Measurements from ENCODE around the gene DENND5B. TPM values are rescaled to one million over a fixed set of nuclear protein-coding genes. Genes with fewer than 3 reads are reported as not detected.

The DENND5B gene
- total and polyA plus RNA-seq, 7 donors, result 4.8 to 24.3 (median 13.6) TPM

- H3K9me3 ChIP-seq, result no peaks in the 10 kb centered on the region
- no peaks in the 10 kb centered on the region for H3K27me3 ChIP-seq (ENCODE audit: insufficient read depth in 3 of 3, low read length in 2 of 3)
- H3K4me3 ChIP-seq, result no peak overlapping the region
- 85 to 86% (median 86%) methylated on average over 10 of the region's 10 CpGs for WGBS, 3 donors
- no peak overlapping the region for H3K27ac ChIP-seq
- DNase-seq (no peak), ATAC-seq (no peak)
- intact Hi-C loops (cut with DNase I), result no loop called here
- H3K4me1 ChIP-seq, result no peaks in the 10 kb centered on the region
- no peak for TF ChIP-seq CTCF (IDR thresholded peaks at IDR 0.05)
- H3K36me3 ChIP-seq (ENCODE audit: insufficient read depth in 1 of 2, low read depth in 1 of 2), result no peaks in the 10 kb centered on the region
Observed at GRCh38 chr12:31339831-31340622, 250.9 kb downstream of the DENND5B start.

GRCh38 chr12:31337952-31338351 lies 253.0 kb downstream of the DENND5B start:
- no peak overlapping the region for H3K27ac ChIP-seq
- H3K4me3 ChIP-seq, result no peak overlapping the region
- intact Hi-C loops (cut with DNase I), result no loop called here
- ATAC-seq (no peak), DNase-seq (no peak)
- no peaks in the 10 kb centered on the region for H3K9me3 ChIP-seq
- H3K27me3 ChIP-seq (ENCODE audit: insufficient read depth in 3 of 3, low read length in 2 of 3), result no peaks in the 10 kb centered on the region
- H3K4me1 ChIP-seq, result no peaks in the 10 kb centered on the region
- no peaks in the 10 kb centered on the region for H3K36me3 ChIP-seq (ENCODE audit: insufficient read depth in 1 of 2, low read depth in 1 of 2)
- TF ChIP-seq CTCF (IDR thresholded peaks at IDR 0.05), result no peak
- WGBS, 3 donors, result 60 to 66% (median 61%) methylated on average over 4 of the region's 4 CpGs

Other genes with a start within 250 kb of the DENND5B start
- 1 to 10 TPM; 5.0 to 7.3 (median 5.6) TPM for gene ETFBKMT, start 68.6 kb upstream of the DENND5B start, total RNA-seq
- 10 to 100 TPM in 1 of 3 donors, 1 to 10 TPM in 2; 2.4 to 10.8 (median 3.6) TPM for gene ETFBKMT, start 68.6 kb upstream of the DENND5B start, polyA plus RNA-seq
- 10 to 100 TPM; 10.4 to 19.8 (median 12.8) TPM for gene AMN1, start 137.9 kb upstream of the DENND5B start, total RNA-seq
- gene AMN1, start 137.9 kb upstream of the DENND5B start, polyA plus RNA-seq, result 10 to 100 TPM; 12.6 to 30.0 (median 13.9) TPM